Gastrocnemius medialis (tissue), 4 donors: ENCODE results near the gene RELA. TPM values are rescaled to one million over a fixed set of nuclear protein-coding genes. Genes with fewer than 3 reads are reported as not detected.

Experiments
- ATAC-seq, 2 donors: fragments of 150-250 bp; one replicate each; pipeline ENCODE4 v1.9.1; 2016
- DNase-seq, 2 donors: peaks; one replicate each; pipeline ENCODE4 v3.0.0-alpha.2; 2019
- H3K27ac ChIP-seq, 4 donors: fragments of 200-600 bp; sonication (generic); 1 replicate in 1 of 4; 2 replicates in 3 of 4; pipeline ENCODE4 v1.5.1; 2016 to 2018; ENCODE audit warnings: mild to moderate bottlenecking in 2 of 4, moderate library complexity in 1 of 4
- H3K27me3 ChIP-seq, 3 donors: fragments of 200-600 bp; sonication (generic) in 2 of 3; 1 replicate in 1 of 3; 2 replicates in 2 of 3; pipeline versions ENCODE4 v1.5.1 to v1.6.0; 2016 to 2019; ENCODE audit warnings: mild to moderate bottlenecking in 1 of 3, moderate library complexity in 1 of 3
- H3K36me3 ChIP-seq, 2 donors: fragments of 200-600 bp; sonication (generic) in 1 of 2; one replicate each; pipeline ENCODE4 v1.5.1; 2017 to 2018
- H3K4me1 ChIP-seq, 2 donors: fragments of 200-600 bp; sonication (generic) in 1 of 2; one replicate each; pipeline ENCODE4 v1.5.1; 2016 to 2017; ENCODE audit warnings: mild to moderate bottlenecking in 2 of 2
- H3K4me3 ChIP-seq, 4 donors: fragments of 200-600 bp; sonication (generic) in 3 of 4; 1 replicate in 1 of 4; 2 replicates in 3 of 4; pipeline ENCODE4 v1.5.1; 2016 to 2019; ENCODE audit warnings: mild to moderate bottlenecking in 2 of 4
- H3K9me3 ChIP-seq, 3 donors: fragments of 200-600 bp; sonication (generic) in 2 of 3; 1 replicate in 1 of 3; 2 replicates in 2 of 3; pipeline ENCODE4 v1.5.1; 2016 to 2019
- POLR2A ChIP-seq, 2 donors: fragments of 450-650 bp; IDR thresholded peaks; one replicate each; pipeline ENCODE4 v1.6.1; 2017; ENCODE audit warnings: antibody characterized with exemption in 2 of 2, mild to moderate bottlenecking in 2 of 2, moderate library complexity in 2 of 2
- in situ Hi-C, 4 donors: fragments of 200-750 bp; cut with MboI; loops; one replicate each; pipeline versions ENCODE4 v1.15.0 to v1.8.0; 2017; ENCODE audit warnings: low sequenced_read_pairs in 4 of 4
- intact Hi-C: fragments of 100-400 bp; cut with DNase I; formaldehyde crosslinking; loops from one replicate; pipeline ENCODE4 v1.15.1; 2023; ENCODE audit warnings: low total_unique reads
- total RNA-seq, 4 donors: library from RNA; depleted of rRNA; stranded (reverse); fragments of >200 nt; gene quantifications; one replicate each; pipeline versions ENCODE4 v1.1.0 to v1.2.3, GENCODE V29; 2016
- TF ChIP-seq, protein P1 (sequence below), 5 experiments: fragments of 450-650 bp in 3 of 5; fragments of 200-600 bp in 2 of 5; sonication (generic) in 2 of 5; IDR thresholded peaks in 4 of 5; conservative IDR thresholded peaks in 1 of 5; 1 replicate in 4 of 5; 2 replicates in 1 of 5; pipeline ENCODE4 v1.5.1; 2016 to 2019; ENCODE audit warnings: antibody characterized with exemption in 5 of 5, mild to moderate bottlenecking in 3 of 5, moderate library complexity in 3 of 5

The RELA gene
- total RNA-seq, 4 donors from 2014 or later = 39.7 to 68.3 (median 56.3) TPM

DNA sequence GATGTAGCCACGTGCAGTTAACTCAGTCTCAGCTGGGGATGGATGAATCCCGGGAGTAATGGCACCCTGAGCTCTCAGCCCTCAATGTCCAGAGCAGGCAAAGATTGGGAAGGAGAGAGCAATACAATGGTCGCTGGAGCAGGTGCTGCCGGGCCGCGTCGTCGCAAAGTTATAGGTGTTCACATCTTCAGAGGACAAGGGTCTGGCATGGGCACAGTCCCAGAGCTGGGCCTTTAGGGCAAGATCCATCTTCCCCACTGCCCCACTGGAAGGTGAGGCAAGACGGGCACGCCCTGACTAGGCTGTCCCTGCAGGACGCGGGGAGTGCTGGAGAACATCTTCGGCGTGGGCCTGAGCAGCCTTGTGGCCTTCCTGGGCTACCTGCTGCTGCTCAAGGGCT, 39.5 kb downstream of the RELA start:
- Histone ChIP-seq H3K9me3 (no peaks in the 10 kb centered on the region), H3K4me3 (no peak overlapping the region), H3K36me3 (peaks cover 0 to 83% of the 10 kb centered on the region in 2 donors), H3K27me3 (no peaks in the 10 kb centered on the region), H3K27ac (no peak overlapping the region), H3K4me1 (no peaks in the 10 kb centered on the region)
- in situ Hi-C loops (no loop called here), intact Hi-C loops (no loop called here)
- DNase-seq = no peak
- TF ChIP-seq POLR2A (IDR thresholded peaks at IDR 0.05) = no peak
- TF ChIP-seq, protein P1, sequence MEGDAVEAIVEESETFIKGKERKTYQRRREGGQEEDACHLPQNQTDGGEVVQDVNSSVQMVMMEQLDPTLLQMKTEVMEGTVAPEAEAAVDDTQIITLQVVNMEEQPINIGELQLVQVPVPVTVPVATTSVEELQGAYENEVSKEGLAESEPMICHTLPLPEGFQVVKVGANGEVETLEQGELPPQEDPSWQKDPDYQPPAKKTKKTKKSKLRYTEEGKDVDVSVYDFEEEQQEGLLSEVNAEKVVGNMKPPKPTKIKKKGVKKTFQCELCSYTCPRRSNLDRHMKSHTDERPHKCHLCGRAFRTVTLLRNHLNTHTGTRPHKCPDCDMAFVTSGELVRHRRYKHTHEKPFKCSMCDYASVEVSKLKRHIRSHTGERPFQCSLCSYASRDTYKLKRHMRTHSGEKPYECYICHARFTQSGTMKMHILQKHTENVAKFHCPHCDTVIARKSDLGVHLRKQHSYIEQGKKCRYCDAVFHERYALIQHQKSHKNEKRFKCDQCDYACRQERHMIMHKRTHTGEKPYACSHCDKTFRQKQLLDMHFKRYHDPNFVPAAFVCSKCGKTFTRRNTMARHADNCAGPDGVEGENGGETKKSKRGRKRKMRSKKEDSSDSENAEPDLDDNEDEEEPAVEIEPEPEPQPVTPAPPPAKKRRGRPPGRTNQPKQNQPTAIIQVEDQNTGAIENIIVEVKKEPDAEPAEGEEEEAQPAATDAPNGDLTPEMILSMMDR (IDR thresholded peaks at IDR 0.05 in 4 of 5, conservative IDR thresholded peaks at IDR 0.05 in 1 of 5) = no peak
- ATAC-seq = no peak

DNA sequence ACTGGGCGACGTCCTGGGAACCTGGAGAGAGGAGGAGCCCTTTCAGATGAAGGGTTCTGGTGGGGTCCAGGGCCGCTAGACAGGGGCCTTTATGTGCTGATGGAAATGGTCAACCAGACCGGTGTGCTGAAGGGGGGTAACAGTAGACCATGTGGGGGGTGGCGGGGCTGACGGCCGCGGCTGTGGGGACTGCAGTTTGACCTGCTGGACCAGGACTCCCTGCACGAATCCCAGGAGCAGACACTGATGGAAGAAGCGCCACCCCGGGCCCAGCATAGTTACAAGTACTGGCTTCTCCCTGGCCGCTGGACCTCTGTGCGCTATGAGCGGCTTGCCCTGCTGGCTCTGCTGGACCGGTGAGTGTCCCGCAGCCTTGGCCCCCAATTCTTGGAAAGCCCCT, 40.7 kb downstream of the RELA start:
- Histone ChIP-seq H3K27ac (no peak overlapping the region), H3K4me3 (no peak overlapping the region), H3K27me3 (no peaks in the 10 kb centered on the region), H3K36me3 (peaks cover 0 to 83% of the 10 kb centered on the region in 2 donors), H3K9me3 (no peaks in the 10 kb centered on the region), H3K4me1 (peaks cover 1 to 4% of the 10 kb centered on the region in 2 donors)
- DNase-seq = no peak
- TF ChIP-seq, protein P1 (IDR thresholded peaks at IDR 0.05 in 4 of 5, conservative IDR thresholded peaks at IDR 0.05 in 1 of 5) = no peak
- TF ChIP-seq POLR2A (IDR thresholded peaks at IDR 0.05) = no peak
- in situ Hi-C loops = no loop called here
- ATAC-seq = no peak
- intact Hi-C loops = no loop called here

DNA sequence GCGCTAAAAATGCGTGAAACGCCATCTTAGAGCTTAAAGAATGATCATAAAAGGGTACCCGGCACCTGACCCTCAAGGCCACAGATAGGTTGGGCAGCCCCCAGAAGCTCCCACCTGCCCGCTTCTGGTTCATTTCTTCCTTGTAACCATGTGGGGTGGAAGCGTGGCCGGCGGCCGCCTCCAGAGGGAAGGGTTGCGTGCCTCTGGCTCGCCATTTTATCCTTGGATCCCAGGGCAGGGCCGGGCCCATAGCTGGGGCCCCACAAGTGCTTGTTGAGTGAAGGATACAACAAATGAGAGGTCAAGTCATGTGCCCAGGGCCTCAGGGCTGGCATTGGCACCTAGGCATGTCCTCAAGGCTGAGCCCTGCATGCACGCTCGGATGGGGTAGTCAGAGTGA, 41.3 kb downstream of the RELA start:
- no peak overlapping the region for H3K27ac ChIP-seq
- DNase-seq (no peak), ATAC-seq (no peak)
- no peak overlapping the region for H3K4me3 ChIP-seq
- no peaks in the 10 kb centered on the region for H3K9me3 ChIP-seq
- H3K36me3 ChIP-seq = peaks cover 0 to 79% of the 10 kb centered on the region in 2 donors
- no peak for TF ChIP-seq POLR2A (IDR thresholded peaks at IDR 0.05)
- TF ChIP-seq, protein P1 (IDR thresholded peaks at IDR 0.05 in 4 of 5, conservative IDR thresholded peaks at IDR 0.05 in 1 of 5) = no peak
- H3K27me3 ChIP-seq = no peaks in the 10 kb centered on the region
- peaks cover 7 to 10% of the 10 kb centered on the region in 2 donors for H3K4me1 ChIP-seq
- intact Hi-C loops (no loop called here), in situ Hi-C loops (no loop called here)

DNA sequence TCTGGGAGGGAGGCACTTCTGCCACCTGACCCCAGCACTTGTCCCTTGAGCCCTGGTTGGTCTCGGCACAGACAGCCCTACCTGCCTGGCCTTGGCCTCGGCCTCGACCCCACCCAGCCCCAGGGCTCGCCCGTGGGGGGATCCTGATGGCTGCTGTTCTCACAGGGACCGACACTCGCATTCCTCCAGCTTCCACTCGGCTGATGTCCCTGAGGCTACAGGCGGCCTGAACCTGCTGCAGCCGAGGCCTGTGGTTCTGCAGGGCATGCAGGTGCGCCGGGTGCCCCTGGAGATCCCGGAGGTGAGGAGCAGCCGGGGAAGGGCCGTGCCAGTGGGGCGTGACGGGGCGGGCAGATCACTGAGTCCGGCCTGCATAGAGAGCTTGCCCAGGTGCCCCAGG, 42.0 kb downstream of the RELA start:
- Histone ChIP-seq H3K27me3 (no peaks in the 10 kb centered on the region), H3K36me3 (peaks cover 0 to 71% of the 10 kb centered on the region in 2 donors), H3K4me3 (no peak overlapping the region), H3K4me1 (peaks cover 9 to 13% of the 10 kb centered on the region in 2 donors), H3K27ac (no peak overlapping the region), H3K9me3 (no peaks in the 10 kb centered on the region)
- DNase-seq = no peak
- intact Hi-C loops = no loop called here
- ATAC-seq = no peak
- in situ Hi-C loops = no loop called here
- no peak for TF ChIP-seq POLR2A (IDR thresholded peaks at IDR 0.05)
- TF ChIP-seq, protein P1 (IDR thresholded peaks at IDR 0.05 in 4 of 5, conservative IDR thresholded peaks at IDR 0.05 in 1 of 5) = no peak
